ENCODE data around the gene CMBL. TPM values are rescaled to one million over a fixed set of nuclear protein-coding genes. Genes with fewer than 3 reads are reported as not detected.
"Not testable (repeated sequence)": the region's sequence is repeated elsewhere in the genome, so short reads cannot be mapped to it uniquely, and the experiment has no call there.

Gene CMBL
- total RNA-seq, 1 donor from 2014 or later: 48.6 TPM

DNA sequence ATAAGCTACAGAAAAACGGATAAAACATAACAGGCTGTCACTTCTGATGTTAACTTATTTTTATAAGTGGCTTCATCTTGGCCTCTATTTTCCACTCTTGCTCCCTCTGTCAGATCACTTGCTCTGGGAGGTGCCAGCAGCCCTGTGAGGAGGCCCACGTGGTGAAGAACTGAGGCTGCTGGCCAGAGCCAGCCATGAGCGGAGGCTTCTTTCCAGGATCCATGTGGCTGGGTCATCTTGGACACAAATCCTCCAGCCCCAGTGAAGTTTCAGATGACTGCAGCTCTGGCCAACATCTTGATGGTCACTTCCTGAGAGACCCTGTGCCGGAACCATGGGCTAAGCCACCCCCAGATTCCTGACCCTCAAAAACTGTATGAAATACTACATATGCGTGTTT is 7.5 kb upstream of the CMBL start:
- no peak for ATAC-seq
- intact Hi-C loops (cut with micrococcal nuclease): no loop called here

DNA sequence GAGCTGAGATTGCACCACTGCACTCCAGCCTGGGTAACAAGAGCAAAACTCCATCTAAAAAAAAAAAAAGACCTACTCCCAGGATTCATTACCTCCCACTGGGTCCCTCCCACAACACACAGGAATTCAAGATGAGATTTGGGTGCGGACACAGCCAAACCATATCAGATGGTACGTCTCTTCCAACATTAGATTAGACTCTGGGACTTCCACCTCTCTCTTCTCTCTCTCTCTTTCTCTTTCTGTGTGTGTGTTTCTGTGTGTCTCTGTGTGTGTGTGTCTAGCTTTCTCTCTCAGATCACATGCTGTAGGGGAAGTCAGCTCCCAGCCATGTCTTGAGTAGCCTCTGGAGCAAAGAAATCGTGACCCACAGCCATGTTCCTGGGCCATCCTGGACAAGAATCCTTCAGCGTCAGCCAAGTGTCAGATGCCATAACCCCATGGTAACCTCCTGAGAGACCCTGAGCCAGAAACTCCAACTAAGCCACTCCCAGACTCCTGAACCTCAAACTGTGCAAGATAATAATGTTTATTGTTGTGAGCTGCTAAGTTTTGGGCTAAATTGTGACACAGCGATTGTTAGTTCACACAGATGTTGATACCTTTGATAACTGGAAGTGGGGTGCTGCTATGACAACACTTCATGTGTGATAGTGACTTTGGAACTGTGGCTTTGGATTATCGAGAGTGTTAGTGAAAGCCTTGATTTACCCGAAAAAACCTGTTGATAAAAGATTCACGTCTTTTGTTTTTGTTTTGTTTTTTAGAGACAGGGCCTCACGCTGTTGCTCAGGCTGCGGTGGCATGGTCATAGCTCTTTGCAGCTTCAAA is 4.1 kb upstream of the CMBL start:
- intact Hi-C loops (cut with micrococcal nuclease): no loop called here
- DNase-seq (no peak), ATAC-seq (no peak)

More for the DNA sequence above, 7.5 kb upstream of the CMBL start:
- no peak for DNase-seq

DNA sequence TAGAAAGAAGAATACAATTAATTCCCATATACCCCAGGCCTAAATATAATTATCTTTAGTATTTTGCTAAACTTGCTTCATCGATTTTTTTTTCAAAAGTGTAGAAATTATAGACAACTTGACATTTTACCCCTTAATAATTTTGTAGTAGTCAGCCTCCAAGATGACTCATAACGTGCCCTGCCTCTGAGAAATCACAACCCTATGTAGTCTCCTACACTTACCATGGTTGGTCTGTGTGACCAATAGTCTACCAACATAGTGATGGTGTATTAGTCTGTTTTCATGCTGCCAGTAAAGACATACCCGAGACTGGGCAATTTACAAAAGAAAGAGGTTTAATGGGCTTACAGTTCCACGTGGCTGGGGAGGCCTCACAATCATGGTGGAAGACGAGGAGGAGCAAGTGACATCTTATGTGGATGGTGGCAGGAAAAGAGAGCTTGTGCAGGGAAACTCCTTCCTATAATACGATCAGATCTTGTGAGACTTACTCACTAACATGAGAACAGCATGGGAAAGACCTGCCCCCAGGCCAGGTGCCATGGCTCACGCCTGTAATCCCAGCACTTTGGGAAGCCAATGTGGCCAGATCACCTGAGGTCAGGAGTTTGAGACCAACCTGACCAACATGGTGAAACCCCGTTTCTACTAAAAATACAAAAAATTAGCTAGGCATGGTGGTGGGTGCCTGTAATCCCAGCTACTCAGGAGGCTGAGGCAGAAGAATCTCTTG is 3.3 kb upstream of the CMBL start:
- intact Hi-C loops (cut with micrococcal nuclease); ATAC-seq; DNase-seq: not testable (repeated sequence)

GRCh38 chr5:10310066-10310779 is 2.5 kb upstream of the CMBL start:
- no peak for ATAC-seq
- intact Hi-C loops (cut with micrococcal nuclease): no loop called here
- no peak for DNase-seq

- intact Hi-C loops (cut with micrococcal nuclease): no loop called here
- no peak for DNase-seq
- ATAC-seq: no peak
Measured at GRCh38 chr5:10308844-10309243, 1.1 kb upstream of the CMBL start.

DNA sequence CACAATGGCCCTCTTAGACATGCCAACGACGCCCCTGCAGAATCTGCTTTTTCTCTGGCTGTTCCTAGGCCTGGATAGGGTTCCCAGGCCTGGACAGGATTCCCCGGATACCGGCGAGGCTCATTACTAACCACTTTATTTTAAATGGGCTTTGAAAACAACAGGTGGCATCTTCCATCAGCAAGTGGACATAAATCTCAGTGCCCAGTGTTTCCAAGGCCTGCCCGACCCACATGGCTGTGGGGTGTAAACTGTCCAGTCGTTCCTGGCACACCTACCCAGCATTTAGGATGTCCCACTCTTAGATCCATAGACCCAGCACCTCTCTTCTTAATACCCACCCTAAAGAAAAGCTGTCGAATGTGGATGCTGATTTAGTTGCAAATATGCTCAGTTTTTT is 896 bp downstream of the CMBL start:
- intact Hi-C loops (cut with micrococcal nuclease): no loop called here
- peak; percentile 30 for ATAC-seq
- DNase-seq: no peak

- no peak for DNase-seq
- ATAC-seq: no peak
- intact Hi-C loops (cut with micrococcal nuclease): no loop called here
Measured at GRCh38 chr5:10306114-10306513, 1.6 kb downstream of the CMBL start.

- ATAC-seq: no peak
- intact Hi-C loops (cut with micrococcal nuclease): no loop called here
- DNase-seq: no peak
Measured at GRCh38 chr5:10304932-10305331, 2.8 kb downstream of the CMBL start.

GRCh38 chr5:10303699-10304170 is 4.0 kb downstream of the CMBL start:
- ATAC-seq: peak; percentile 28
- DNase-seq: no peak
- intact Hi-C loops (cut with micrococcal nuclease): no loop called here

- ATAC-seq: no peak
- DNase-seq: no peak
- intact Hi-C loops (cut with micrococcal nuclease): no loop called here
Measured at GRCh38 chr5:10303201-10303600, 4.5 kb downstream of the CMBL start.

DNA sequence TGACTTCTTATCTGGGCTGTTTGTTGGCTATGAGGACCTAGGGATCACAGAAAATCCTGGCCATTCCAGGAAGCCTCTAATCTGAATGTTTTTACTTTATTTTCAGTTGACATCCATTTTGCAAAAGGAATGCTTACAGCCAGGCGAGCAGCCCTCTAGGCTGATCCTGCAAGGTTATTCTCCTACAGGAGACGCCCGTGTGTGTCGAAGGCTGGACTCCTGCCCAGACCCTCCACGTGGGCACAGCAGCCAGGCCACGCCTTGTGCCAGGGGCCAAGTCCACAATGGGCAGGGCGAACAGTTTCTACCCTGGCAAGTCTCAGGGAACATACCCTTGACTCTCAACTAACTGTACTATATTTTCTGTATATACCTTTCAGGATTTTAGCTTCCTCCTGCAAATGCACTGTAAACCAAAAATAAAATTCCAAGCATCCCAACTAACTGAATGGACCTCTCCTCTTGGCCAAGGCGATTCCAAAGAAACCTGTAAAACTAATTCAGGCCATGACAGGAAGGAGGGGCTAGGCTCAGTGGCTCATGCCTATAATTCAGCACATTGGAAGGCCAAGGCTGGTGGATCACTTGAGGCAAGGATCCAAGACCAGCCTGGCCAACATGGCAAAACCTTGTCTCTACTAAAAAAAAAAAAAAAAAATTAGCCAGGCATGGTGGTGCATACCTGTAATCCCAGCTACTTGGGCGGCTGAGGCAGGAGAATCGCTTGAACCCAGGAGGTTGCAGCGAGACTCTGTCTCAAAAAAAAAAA is 5.7 kb downstream of the CMBL start:
- DNase-seq: peak; percentile 93
- intact Hi-C loops (cut with micrococcal nuclease): no loop called here
- peak; percentile 94 for ATAC-seq

GRCh38 chr5:10301266-10301665 is 6.4 kb downstream of the CMBL start:
- ATAC-seq (peak; percentile 4), DNase-seq (no peak)
- intact Hi-C loops (cut with micrococcal nuclease): no loop called here

DNA sequence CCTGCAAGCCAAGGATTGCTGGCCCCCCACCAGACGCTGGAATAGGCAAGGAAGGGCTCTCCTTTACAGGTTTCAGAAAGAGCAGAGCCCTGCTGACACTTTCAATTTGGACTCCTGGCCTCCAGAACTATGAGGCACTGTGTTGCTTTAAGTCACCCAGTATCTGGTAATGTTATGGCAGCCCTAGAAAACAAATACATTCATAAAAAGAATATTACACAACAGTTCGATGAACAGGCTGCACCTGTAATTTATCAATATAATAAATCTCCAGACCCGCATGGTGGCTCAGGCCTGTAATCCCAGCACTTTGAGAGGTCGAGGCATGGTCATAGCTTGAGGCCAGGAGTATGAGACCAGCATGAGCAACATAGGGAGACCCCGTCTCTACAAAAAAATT is 7.5 kb downstream of the CMBL start:
- DNase-seq (no peak), ATAC-seq (no peak)
- intact Hi-C loops (cut with micrococcal nuclease): no loop called here

- no peak for ATAC-seq
- no peak for DNase-seq
- intact Hi-C loops (cut with micrococcal nuclease): no loop called here
Measured at GRCh38 chr5:10297646-10298204, 10.0 kb downstream of the CMBL start.

DNA sequence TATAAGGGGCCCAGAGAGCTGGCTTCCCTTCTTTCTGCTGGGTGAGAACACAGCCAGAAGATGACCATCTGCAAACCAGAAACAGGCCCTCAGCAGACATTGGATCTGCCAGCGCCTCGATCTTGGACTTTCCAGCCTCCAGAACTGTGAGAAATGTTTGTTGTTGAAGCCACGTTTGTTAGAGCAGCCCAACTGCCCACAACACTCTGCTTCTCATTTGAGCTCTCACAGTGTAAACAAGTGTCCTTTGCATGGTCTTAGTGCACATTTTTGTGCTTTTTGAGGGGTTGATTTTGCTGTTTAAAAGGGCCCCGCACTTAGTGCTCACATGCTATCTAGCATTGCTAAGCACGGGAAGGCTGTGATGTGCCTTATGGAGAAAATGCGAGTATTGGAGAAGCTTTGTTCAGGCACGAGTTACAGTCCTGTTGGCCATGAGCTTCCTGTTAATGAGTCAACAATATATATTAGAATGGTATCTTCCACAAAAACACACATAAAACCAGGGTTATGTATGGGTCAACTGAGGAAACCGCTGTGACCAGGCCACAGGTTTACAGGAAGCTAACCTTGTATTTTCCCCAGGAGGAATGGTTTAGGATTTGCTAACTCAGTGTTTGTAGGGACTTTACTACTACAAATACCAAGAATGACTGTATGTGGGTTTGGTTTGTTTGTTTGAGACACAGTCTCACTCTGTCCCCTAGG is 11.9 kb downstream of the CMBL start:
- ATAC-seq (no peak), DNase-seq (no peak)
- intact Hi-C loops (cut with micrococcal nuclease): no loop called here

DNA sequence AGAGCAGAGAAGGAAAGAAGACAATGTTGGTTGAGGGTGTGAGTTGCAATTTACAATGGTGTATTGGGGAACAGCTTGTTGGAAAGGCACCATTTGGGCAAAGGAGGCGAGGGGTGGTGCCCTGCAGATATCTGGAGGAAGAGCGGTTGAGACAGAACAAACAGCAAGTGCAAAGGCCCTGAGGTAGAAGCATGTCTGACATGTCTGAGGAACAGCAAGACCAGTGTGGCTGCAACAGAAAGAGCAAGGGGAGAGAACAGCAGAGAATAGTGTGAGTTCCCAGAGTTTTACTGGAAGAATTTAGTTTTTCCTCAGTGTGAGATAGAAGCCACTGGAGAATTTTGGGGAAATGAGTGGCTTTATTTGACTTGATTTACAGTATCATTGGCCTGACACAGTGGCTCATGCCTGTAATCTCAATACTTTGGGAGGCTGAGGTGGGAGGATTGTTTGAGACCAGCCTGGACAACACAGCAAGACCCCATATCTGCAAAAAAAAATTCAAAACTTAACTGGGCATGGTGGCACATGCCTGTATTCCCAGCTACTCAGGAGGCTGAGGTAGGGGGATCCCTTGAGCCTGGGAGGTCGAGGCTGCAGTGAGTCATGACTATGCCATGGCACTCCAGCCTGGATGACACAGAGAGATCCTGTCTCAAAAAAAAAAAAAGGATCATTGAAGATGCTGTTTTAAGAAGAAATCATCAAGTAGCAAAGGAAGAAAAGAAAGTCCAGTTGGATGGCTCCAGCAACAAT is 13.6 kb downstream of the CMBL start:
- intact Hi-C loops (cut with micrococcal nuclease): no loop called here
- no peak for ATAC-seq
- DNase-seq: no peak

DNA sequence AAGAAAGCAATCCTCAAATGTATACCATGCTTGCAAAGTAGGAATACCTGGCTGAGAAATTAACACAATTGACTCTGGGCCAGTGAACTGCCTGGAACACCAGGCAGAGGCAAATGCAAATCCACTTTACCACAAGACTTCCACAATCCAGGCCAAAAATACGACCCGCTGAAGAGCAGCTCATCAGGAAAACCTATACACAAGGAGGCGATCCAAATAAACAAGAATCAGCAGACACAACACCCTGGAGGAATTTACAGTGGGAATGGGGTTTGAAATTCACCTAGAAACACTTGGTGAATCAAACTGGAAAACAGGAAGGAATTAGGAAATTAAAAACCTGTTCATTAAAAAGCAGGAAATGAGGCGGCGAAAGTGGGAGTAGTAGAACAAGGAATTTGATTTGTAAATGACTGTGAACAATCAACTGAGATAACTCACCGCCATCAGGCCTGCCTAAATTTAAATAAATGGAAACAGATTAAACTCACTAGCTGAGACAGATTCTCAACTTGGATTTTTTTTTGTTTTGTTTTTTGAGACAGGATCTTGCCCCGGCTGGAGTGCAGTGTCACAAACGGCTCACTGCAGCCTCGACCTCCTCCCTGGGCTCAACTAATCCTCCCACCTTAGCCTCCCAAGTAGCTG is 15.9 kb downstream of the CMBL start:
- no peak for ATAC-seq

More for the DNA sequence above, 15.9 kb downstream of the CMBL start:
- DNase-seq: no peak
- intact Hi-C loops (cut with micrococcal nuclease): no loop called here

Measured in left ventricle myocardium superior (tissue), 1 donor.